ENCODE data around the gene SETD4. TPM values are rescaled to one million over a fixed set of nuclear protein-coding genes. Genes with fewer than 3 reads are reported as not detected.
"Not testable (repeated sequence)": the region's sequence is repeated elsewhere in the genome, so short reads cannot be mapped to it uniquely, and the experiment has no call there.

The SETD4 gene
- total and polyA plus RNA-seq, 7 donors, result 4.8 to 19.9 (median 14.3) TPM

- Histone ChIP-seq H3K9me3 (no peaks in the 10 kb centered on the region), H3K27ac (no peak overlapping the region), H3K36me3 (peaks cover 0 to 18% (median 5%) of the 10 kb centered on the region in 4 donors), H3K27me3 (no peaks in the 10 kb centered on the region), H3K4me1 (peaks cover 0 to 27% (median 22%) of the 10 kb centered on the region in 4 donors), H3K4me3 (no peak overlapping the region)
- TF ChIP-seq EP300 (IDR thresholded peaks at IDR 0.05) (no peak), POLR2AphosphoS5 (IDR thresholded peaks at IDR 0.05) (no peak), POLR2A (IDR thresholded peaks at IDR 0.05) (no peak)
- TF ChIP-seq, protein P1, sequence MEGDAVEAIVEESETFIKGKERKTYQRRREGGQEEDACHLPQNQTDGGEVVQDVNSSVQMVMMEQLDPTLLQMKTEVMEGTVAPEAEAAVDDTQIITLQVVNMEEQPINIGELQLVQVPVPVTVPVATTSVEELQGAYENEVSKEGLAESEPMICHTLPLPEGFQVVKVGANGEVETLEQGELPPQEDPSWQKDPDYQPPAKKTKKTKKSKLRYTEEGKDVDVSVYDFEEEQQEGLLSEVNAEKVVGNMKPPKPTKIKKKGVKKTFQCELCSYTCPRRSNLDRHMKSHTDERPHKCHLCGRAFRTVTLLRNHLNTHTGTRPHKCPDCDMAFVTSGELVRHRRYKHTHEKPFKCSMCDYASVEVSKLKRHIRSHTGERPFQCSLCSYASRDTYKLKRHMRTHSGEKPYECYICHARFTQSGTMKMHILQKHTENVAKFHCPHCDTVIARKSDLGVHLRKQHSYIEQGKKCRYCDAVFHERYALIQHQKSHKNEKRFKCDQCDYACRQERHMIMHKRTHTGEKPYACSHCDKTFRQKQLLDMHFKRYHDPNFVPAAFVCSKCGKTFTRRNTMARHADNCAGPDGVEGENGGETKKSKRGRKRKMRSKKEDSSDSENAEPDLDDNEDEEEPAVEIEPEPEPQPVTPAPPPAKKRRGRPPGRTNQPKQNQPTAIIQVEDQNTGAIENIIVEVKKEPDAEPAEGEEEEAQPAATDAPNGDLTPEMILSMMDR (IDR thresholded peaks at IDR 0.05), result no peak
- no peak for DNase-seq
- intact Hi-C loops (cut with DNase I), result no loop called here
- 85 to 90% methylated on average over 5 of the region's 5 CpGs for WGBS, 2 donors
Measured at GRCh38 chr21:36075953-36076352, 15.6 kb upstream of the SETD4 start.

GRCh38 chr21:36075171-36075570, 14.8 kb upstream of the SETD4 start:
- TF ChIP-seq, protein P1 (IDR thresholded peaks at IDR 0.05), result no peak
- TF ChIP-seq EP300 (IDR thresholded peaks at IDR 0.05) (no peak), POLR2AphosphoS5 (IDR thresholded peaks at IDR 0.05) (no peak), POLR2A (IDR thresholded peaks at IDR 0.05) (no peak)
- Histone ChIP-seq H3K4me3 (no peak overlapping the region), H3K36me3 (peaks cover 0 to 18% (median 5%) of the 10 kb centered on the region in 4 donors), H3K9me3 (no peaks in the 10 kb centered on the region), H3K27me3 (no peaks in the 10 kb centered on the region), H3K4me1 (peaks cover 0 to 35% (median 29%) of the 10 kb centered on the region in 4 donors), H3K27ac (no peak overlapping the region)
- no peak for DNase-seq
- intact Hi-C loops (cut with DNase I), result no loop called here
- WGBS, 2 donors, result 37 to 85% methylated on average over 3 of the region's 3 CpGs

- intact Hi-C loops (cut with DNase I), result loop anchor here (5.0 kb wide), 1 partner anchor 38 kb away; no protein-coding TSS in a partner anchor
- H3K9me3 ChIP-seq, H3K4me3 ChIP-seq, H3K27me3 ChIP-seq, DNase-seq, H3K27ac ChIP-seq: not testable (repeated sequence)
- 92 to 93% methylated on average over 5 of the region's 5 CpGs for WGBS, 2 donors
- Histone ChIP-seq H3K4me1 (peaks cover 0 to 42% (median 37%) of the 10 kb centered on the region in 4 donors), H3K36me3 (peaks cover 0 to 18% (median 5%) of the 10 kb centered on the region in 4 donors)
Measured at GRCh38 chr21:36073911-36074310, 13.6 kb upstream of the SETD4 start.

- H3K4me1 ChIP-seq, result peaks cover 0 to 44% (median 37%) of the 10 kb centered on the region in 4 donors
- peaks cover 0 to 18% (median 5%) of the 10 kb centered on the region in 4 donors for H3K36me3 ChIP-seq
- no peak overlapping the region for H3K27ac ChIP-seq
- H3K27me3 ChIP-seq, result no peaks in the 10 kb centered on the region
- no peak for DNase-seq
- no peak for TF ChIP-seq EP300 (IDR thresholded peaks at IDR 0.05)
- no peak for TF ChIP-seq POLR2AphosphoS5 (IDR thresholded peaks at IDR 0.05)
- TF ChIP-seq, protein P1 (IDR thresholded peaks at IDR 0.05), result no peak
- TF ChIP-seq POLR2A (IDR thresholded peaks at IDR 0.05), result no peak
- H3K4me3 ChIP-seq, result no peak overlapping the region
- intact Hi-C loops (cut with DNase I), result loop anchor here (5.0 kb wide), 1 partner anchor 39 kb away; no protein-coding TSS in a partner anchor
- WGBS, 2 donors, result 48 to 65% methylated on average over 3 of the region's 3 CpGs
- no peaks in the 10 kb centered on the region for H3K9me3 ChIP-seq
Measured at GRCh38 chr21:36073181-36073580, 12.9 kb upstream of the SETD4 start.

DNA sequence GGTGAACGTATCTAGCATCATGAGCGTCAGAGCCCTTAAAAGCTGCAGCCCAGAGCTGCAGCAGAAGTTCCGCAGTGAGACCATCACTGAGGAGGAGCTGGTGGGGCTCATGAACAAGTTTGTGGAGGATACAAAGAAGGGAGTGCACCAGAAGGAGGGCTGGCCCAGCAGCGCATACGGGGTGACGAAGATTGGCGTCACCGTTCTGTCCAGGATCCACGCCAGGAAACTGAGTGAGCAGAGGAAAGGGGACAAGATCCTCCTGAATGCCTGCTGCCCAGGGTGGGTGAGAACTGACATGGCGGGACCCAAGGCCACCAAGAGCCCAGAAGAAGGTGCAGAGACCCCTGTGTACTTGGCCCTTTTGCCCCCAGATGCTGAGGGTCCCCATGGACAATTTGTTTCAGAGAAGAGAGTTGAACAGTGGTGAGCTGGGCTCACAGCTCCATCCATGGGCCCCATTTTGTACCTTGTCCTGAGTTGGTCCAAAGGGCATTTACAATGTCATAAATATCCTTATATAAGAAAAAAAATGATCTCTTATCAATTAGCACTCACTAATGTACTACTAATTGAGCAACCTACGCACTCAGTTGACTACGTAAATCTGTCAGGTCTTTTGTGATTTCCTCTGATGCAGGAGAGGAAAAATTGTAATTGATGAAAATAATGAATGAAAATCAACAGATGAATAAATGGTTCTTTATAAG, 12.3 kb upstream of the SETD4 start:
- H3K27me3 ChIP-seq, result no peaks in the 10 kb centered on the region
- H3K9me3 ChIP-seq, result no peaks in the 10 kb centered on the region
- H3K36me3 ChIP-seq, result peaks cover 0 to 18% (median 5%) of the 10 kb centered on the region in 4 donors
- no peak overlapping the region for H3K4me3 ChIP-seq
- TF ChIP-seq, protein P1 (IDR thresholded peaks at IDR 0.05), result no peak
- TF ChIP-seq POLR2AphosphoS5 (IDR thresholded peaks at IDR 0.05) (no peak), EP300 (IDR thresholded peaks at IDR 0.05) (no peak), POLR2A (IDR thresholded peaks at IDR 0.05) (no peak)
- no peak overlapping the region for H3K27ac ChIP-seq
- intact Hi-C loops (cut with DNase I), result loop anchor here (5.0 kb wide), 1 partner anchor 40 kb away; no protein-coding TSS in a partner anchor
- WGBS, 2 donors, result 96 to 97% methylated on average over 12 of the region's 12 CpGs
- H3K4me1 ChIP-seq, result peaks cover 0 to 44% (median 37%) of the 10 kb centered on the region in 4 donors
- DNase-seq, result no peak
